H1 (cell line): ENCODE results near the gene CSNK2A3. TPM values are rescaled to one million over a fixed set of nuclear protein-coding genes. Genes with fewer than 3 reads are reported as not detected.

Experiments
- CHD7 ChIP-seq: fragments of 300-600 bp; sonication (generic); IDR thresholded peaks from 2 replicates; pipeline ENCODE4 v1.7.1; 2012; ENCODE audit warnings: low read length, moderate library complexity, mild to moderate bottlenecking, inconsistent platforms; ENCODE audit not compliant: insufficient replicate concordance
- EGR1 ChIP-seq: IDR thresholded peaks from 2 replicates; pipeline ENCODE4 v1.6.1; 2011; ENCODE audit warnings: low read depth, low read length, borderline replicate concordance
- RAD21 ChIP-seq, 2 experiments: IDR thresholded peaks in 1 of 2; conservative IDR thresholded peaks in 1 of 2; 2 replicates each; pipeline ENCODE4 v1.6.1; 2011; ENCODE audit warnings: low read depth in 2 of 2, low read length in 2 of 2, improper control_type of control experiment in 1 of 2, inconsistent platforms in 1 of 2, mild to moderate bottlenecking in 1 of 2, moderate library complexity in 1 of 2
- polyA plus RNA-seq, 7 experiments: library from polyadenylated mRNA; depleted of rRNA in 3 of 7; stranded (reverse) in 5 of 7; unstranded in 2 of 7; fragments of >200 nt in 5 of 7; fragments of 200-250 nt in 2 of 7; gene quantifications; 1 replicate in 5 of 7; 2 replicates in 1 of 7; 4 replicates in 1 of 7; pipeline versions ENCODE4 v1.2.1 to v1.2.3, GENCODE V29; 2011 to 2013; ENCODE audit warnings: missing spikeins in 2 of 7, mixed read lengths in 2 of 7
- total RNA-seq: library from RNA; stranded (reverse); fragmentation: NEBNext Ultra II Directional; extraction: Animal tissue kit (Norgen Biotek cat#: 25700); gene quantifications from 2 replicates; pipeline ENCODE4 v1.2.1, GENCODE V29; 2021

Gene CSNK2A3
- total and polyA plus RNA-seq, 2 of the 8 experiments (the other 6 are each of a cell fraction or from before 2014, with no cell fraction given), result 0.69 to 1.0 TPM

- no peak for TF ChIP-seq EGR1
- TF ChIP-seq RAD21 (IDR thresholded peaks at IDR 0.05 in 1 of 2, conservative IDR thresholded peaks at IDR 0.05 in 1 of 2; ENCODE audit: low read depth in 2 of 2, low read length in 2 of 2), result no peak
- TF ChIP-seq CHD7, result no peak
These were observed 34.1 kb downstream of the CSNK2A3 start (continued) for GRCh38 chr11:11318961-11319360.
